Neural cell (in vitro differentiated cells): ENCODE results near the gene SREK1IP1. TPM values are rescaled to one million over a fixed set of nuclear protein-coding genes. Genes with fewer than 3 reads are reported as not detected.
"Not testable (repeated sequence)": the region's sequence is repeated elsewhere in the genome, so short reads cannot be mapped to it uniquely, and the experiment has no call there.

ENCODE experiments used
- H2AFZ ChIP-seq: fragments of 200-600, 300-800 bp; sonication (generic), shearing (Covaris generic); 2 replicates; pipeline ENCODE4 v1.6.0; 2014; ENCODE audit warnings: low read depth, mild to moderate bottlenecking, antibody characterized with exemption, low read length, moderate library complexity
- H3F3A ChIP-seq: fragments of 200-600 bp; shearing (Covaris generic); 2 replicates; pipeline ENCODE4 v1.6.1; 2016; ENCODE audit warnings: mild to moderate bottlenecking, moderate library complexity, mixed read lengths, antibody characterized with exemption, low read length; ENCODE audit not compliant: insufficient read depth, poor library complexity, severe bottlenecking
- H3K27ac ChIP-seq: fragments of 200-600, 300-800 bp; sonication (generic), shearing (Covaris generic); 2 replicates; pipeline ENCODE4 v1.5.1; 2014; ENCODE audit warnings: mild to moderate bottlenecking, low read length, moderate library complexity
- H3K27me3 ChIP-seq: fragments of 300-800, 200-600 bp; sonication (generic), shearing (Covaris generic); 2 replicates; pipeline ENCODE4 v1.6.0; 2014; ENCODE audit warnings: mild to moderate bottlenecking, low read depth, low read length, moderate library complexity; ENCODE audit not compliant: insufficient read depth
- H3K36me3 ChIP-seq: fragments of 300-800, 200-600 bp; sonication (generic), shearing (Covaris generic); 2 replicates; pipeline ENCODE4 v1.5.1; 2014; ENCODE audit warnings: mild to moderate bottlenecking, antibody characterized with exemption, low read length, moderate library complexity; ENCODE audit not compliant: insufficient read depth
- H3K4me2 ChIP-seq: fragments of 300-800, 200-600 bp; sonication (generic), shearing (Covaris generic); 2 replicates; pipeline ENCODE4 v1.6.0; 2014; ENCODE audit warnings: mild to moderate bottlenecking, low read length
- H3K4me3 ChIP-seq: fragments of 300-800, 200-600 bp; sonication (generic), shearing (Covaris generic); 2 replicates; pipeline ENCODE4 v1.5.1; 2014; ENCODE audit warnings: mild to moderate bottlenecking, low read length, moderate library complexity
- H3K79me2 ChIP-seq: fragments of 200-600 bp; shearing (Covaris generic); replicated peaks from 2 replicates; pipeline ENCODE4 v1.6.0; 2014; ENCODE audit warnings: mild to moderate bottlenecking, low read length, moderate library complexity; ENCODE audit not compliant: insufficient read depth
- H3K9ac ChIP-seq: fragments of 300-800, 200-600 bp; sonication (generic), shearing (Covaris generic); 2 replicates; pipeline ENCODE4 v1.6.1; 2016; ENCODE audit warnings: mild to moderate bottlenecking, low read length, mixed read lengths
- H3K9me2 ChIP-seq: fragments of 200-600 bp; shearing (Covaris generic); 2 replicates; pipeline ENCODE4 v1.6.1; 2016; ENCODE audit warnings: mild to moderate bottlenecking, low read length, mixed read lengths; ENCODE audit not compliant: insufficient read depth
- H3K9me3 ChIP-seq: fragments of 200-600, 300-800 bp; sonication (generic), shearing (Covaris generic); 2 replicates; pipeline ENCODE4 v1.6.1; 2016; ENCODE audit warnings: mild to moderate bottlenecking, mixed run types, low read length, moderate library complexity, mixed read lengths
- H4K20me1 ChIP-seq: fragments of 200-600 bp; shearing (Covaris generic); 2 replicates; pipeline ENCODE4 v1.6.1; 2016; ENCODE audit warnings: mild to moderate bottlenecking, mixed run types; ENCODE audit not compliant: insufficient read depth
- CTCF ChIP-seq: fragments of 450-650 bp; IDR thresholded peaks from 2 replicates; pipeline ENCODE4 v1.5.1; 2014; ENCODE audit warnings: antibody characterized with exemption, mild to moderate bottlenecking, moderate library complexity; ENCODE audit not compliant: poor library complexity, severe bottlenecking
- EP300 ChIP-seq: fragments of 450-650 bp; conservative IDR thresholded peaks from 2 replicates; pipeline ENCODE4 v1.6.1; 2014; ENCODE audit warnings: antibody characterized with exemption, mild to moderate bottlenecking, moderate library complexity; ENCODE audit not compliant: poor library complexity, severe bottlenecking
- EZH2 ChIP-seq: fragments of 200-600, 300-800 bp; shearing (Covaris generic), sonication (generic); IDR thresholded peaks from 2 replicates; pipeline ENCODE4 v1.6.1; 2014; ENCODE audit warnings: antibody characterized with exemption, low read length, borderline replicate concordance, mild to moderate bottlenecking; ENCODE audit not compliant: insufficient read depth, poor library complexity, severe bottlenecking
- MXI1 ChIP-seq: fragments of 450-650 bp; conservative IDR thresholded peaks from 2 replicates; pipeline ENCODE4 v1.6.1; 2014; ENCODE audit warnings: antibody characterized with exemption, mild to moderate bottlenecking; ENCODE audit not compliant: poor library complexity, severe bottlenecking
- POLR2AphosphoS5 ChIP-seq: IDR thresholded peaks from 2 replicates; pipeline ENCODE4 v1.6.1; 2012
- RAD21 ChIP-seq: fragments of 450-650 bp; conservative IDR thresholded peaks from 2 replicates; pipeline ENCODE4 v1.6.1; 2014; ENCODE audit warnings: antibody characterized with exemption, mild to moderate bottlenecking, moderate library complexity
- REST ChIP-seq: IDR thresholded peaks from 2 replicates; pipeline ENCODE4 v1.6.1; 2012; ENCODE audit warnings: borderline replicate concordance
- SMC3 ChIP-seq: fragments of 450-650 bp; conservative IDR thresholded peaks from 2 replicates; pipeline ENCODE4 v1.6.1; 2014; ENCODE audit warnings: antibody characterized with exemption, mild to moderate bottlenecking, moderate library complexity; ENCODE audit not compliant: poor library complexity
- TAF1 ChIP-seq: IDR thresholded peaks from 2 replicates; pipeline ENCODE4 v1.6.1; 2012; ENCODE audit warnings: low read depth
- polyA plus RNA-seq: library from polyadenylated mRNA; depleted of rRNA; stranded (reverse); fragments of >200 nt; gene quantifications from 2 replicates; pipeline ENCODE4 v1.2.3, GENCODE V29; 2014

SREK1IP1 gene
- polyA plus RNA-seq, 1 donor from 2014 or later, result 23.5 TPM

- H3K27ac ChIP-seq, result no peak overlapping the region
- H3K36me3 ChIP-seq, result no peaks in the 10 kb centered on the region
These were observed 45.9 kb downstream of the SREK1IP1 start for GRCh38 chr5:64722588-64722987.

GRCh38 chr5:64714495-64714894 lies 54.0 kb downstream of the SREK1IP1 start:
- H3K36me3 ChIP-seq, H3K27me3 ChIP-seq, H4K20me1 ChIP-seq, H3K9me2 ChIP-seq, H3F3A ChIP-seq, H3K27ac ChIP-seq, H3K4me3 ChIP-seq, H3K9me3 ChIP-seq, H3K9ac ChIP-seq, H3K4me2 ChIP-seq, H3K79me2 ChIP-seq, H2AFZ ChIP-seq: not testable (repeated sequence)

More at GRCh38 chr5:64722588-64722987, 45.9 kb downstream of the SREK1IP1 start:
- Histone ChIP-seq H3K4me3 (no peak overlapping the region), H3K79me2 (no peaks in the 10 kb centered on the region), H4K20me1 (no peaks in the 10 kb centered on the region), H3K9me3 (no peaks in the 10 kb centered on the region), H3K4me2 (no peak overlapping the region), H3K9ac (no peak overlapping the region), H3K9me2 (no peaks in the 10 kb centered on the region), H3K27me3 (no peaks in the 10 kb centered on the region), H3F3A (no peaks in the 10 kb centered on the region), H2AFZ (no peak overlapping the region)
- no peak for TF ChIP-seq EZH2
- TF ChIP-seq TAF1, result no peak
- no peak for TF ChIP-seq REST
- TF ChIP-seq SMC3, result no peak
- no peak for TF ChIP-seq RAD21
- no peak for TF ChIP-seq EP300
- no peak for TF ChIP-seq CTCF
- no peak for TF ChIP-seq MXI1
- no peak for TF ChIP-seq POLR2AphosphoS5

GRCh38 chr5:64707191-64707590 lies 61.3 kb downstream of the SREK1IP1 start:
- H3K9me2 ChIP-seq, result no peaks in the 10 kb centered on the region

More at GRCh38 chr5:64707191-64707590, 61.3 kb downstream of the SREK1IP1 start:
- Histone ChIP-seq H3K27ac (no peak overlapping the region), H3K4me3 (no peak overlapping the region), H3K4me2 (no peak overlapping the region), H3K9ac (no peak overlapping the region), H3K36me3 (no peaks in the 10 kb centered on the region), H3K9me3 (no peaks in the 10 kb centered on the region), H4K20me1 (no peaks in the 10 kb centered on the region), H2AFZ (no peak overlapping the region), H3F3A (no peaks in the 10 kb centered on the region), H3K79me2 (no peaks in the 10 kb centered on the region), H3K27me3 (no peaks in the 10 kb centered on the region)
- no peak for TF ChIP-seq TAF1
- no peak for TF ChIP-seq POLR2AphosphoS5
- no peak for TF ChIP-seq EP300
- TF ChIP-seq EZH2, result no peak
- no peak for TF ChIP-seq RAD21
- no peak for TF ChIP-seq MXI1
- no peak for TF ChIP-seq CTCF
- TF ChIP-seq REST, result no peak
- TF ChIP-seq SMC3, result no peak
